ENCODE measurements around the gene ITIH6.
"Not testable (repeated sequence)": the region's sequence is repeated elsewhere in the genome, so short reads cannot be mapped to it uniquely, and the experiment has no call there.

The ITIH6 gene

DNA sequence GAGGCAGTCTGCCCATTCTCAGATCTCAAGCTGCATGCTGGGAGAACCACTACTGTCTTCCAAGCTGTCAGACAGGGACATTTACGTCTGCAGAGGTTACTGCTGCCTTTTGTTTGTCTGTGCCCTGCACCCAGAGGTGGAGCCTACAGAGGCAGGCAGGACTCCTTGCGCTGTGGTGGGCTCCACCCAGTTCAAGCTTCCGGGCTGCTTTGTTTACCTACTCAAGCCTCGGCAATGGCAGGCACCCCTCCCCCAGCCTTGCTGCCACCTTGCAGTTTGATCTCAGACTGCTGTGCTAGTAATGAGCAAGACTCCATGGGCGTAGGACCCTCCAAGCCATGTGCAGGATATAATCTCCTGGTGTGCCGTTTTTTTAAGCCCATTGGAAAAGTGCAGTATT is 59.5 kb downstream of the ITIH6 start:
- not testable (repeated sequence) for DNase-seq (ENCODE audit: insufficient read length, low spot score); FAIRE-seq

DNA sequence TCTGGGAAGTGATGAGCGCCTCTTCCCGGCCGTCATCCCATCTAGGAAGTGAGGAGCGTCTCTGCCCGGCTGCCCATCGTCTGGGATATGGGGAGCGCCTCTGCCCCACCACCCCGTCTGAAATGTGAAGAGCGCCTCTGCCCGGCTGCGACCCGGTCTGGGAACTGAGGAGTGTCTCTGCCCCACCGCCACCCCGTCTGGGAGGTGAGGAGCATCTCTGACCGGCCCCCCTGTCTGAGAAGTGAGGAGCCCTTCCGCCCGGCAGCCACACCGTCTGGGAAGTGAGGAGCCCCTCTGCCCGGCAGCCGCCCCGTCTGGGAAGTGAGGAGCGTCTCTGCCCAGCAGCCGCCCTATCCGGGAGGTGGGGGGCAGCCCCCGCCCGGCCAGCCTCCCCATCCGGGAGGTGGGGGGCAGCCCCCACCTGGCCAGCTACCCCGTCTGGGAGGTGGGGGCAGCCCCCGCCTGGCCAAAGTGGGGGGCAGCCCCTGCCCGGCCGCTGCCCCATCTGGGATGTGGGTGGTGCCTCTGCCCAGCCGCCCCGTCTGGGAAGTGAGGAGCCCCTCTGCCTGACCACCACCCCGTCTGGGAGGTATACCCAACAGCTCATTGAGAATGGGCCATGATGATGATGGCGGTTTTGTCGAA is 61.6 kb downstream of the ITIH6 start:
- DNase-seq (ENCODE audit: insufficient read length, low spot score); FAIRE-seq: not testable (repeated sequence)

DNA sequence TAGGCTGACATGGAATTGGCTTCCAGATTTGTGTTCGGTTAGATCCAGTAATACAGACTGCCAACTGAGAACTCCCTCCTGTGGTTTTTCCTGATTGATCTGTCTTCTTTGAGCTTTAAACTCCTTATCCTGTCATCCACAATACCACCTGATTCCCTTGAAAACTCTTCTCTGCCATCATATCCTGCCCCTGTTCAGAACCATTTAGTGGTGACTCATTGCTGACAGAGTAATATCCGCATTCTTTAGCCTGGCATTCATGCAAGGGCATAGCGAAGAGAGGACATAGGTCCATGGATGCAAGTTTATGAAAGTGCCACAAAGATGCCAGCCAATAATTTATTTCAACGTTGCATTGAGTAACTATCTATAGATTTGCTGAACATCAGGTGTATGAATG is 76.6 kb downstream of the ITIH6 start:
- DNase-seq (ENCODE audit: insufficient read length, low spot score) (no peak), FAIRE-seq (no peak)

DNA sequence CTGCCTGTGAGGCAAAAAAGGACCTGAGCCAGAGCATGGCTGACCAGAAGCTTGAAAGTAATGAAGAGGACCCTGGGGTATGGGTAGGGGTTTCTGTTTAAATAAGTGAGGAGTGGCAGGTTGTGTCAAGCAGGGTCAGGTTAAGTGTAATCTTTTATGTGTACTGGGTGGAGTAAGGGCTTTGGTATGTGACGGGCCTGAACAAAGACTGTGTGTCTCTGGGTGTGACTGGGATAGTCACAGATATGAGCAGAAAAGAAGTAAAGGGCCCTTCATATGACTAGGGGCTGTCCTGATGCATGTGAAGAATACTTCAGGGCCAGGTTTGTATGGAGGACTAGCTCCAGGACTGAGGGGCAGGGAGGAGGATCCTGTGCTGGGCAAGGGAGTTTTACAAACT is 82.4 kb downstream of the ITIH6 start:
- FAIRE-seq (no peak), DNase-seq (ENCODE audit: insufficient read length, low spot score) (no peak)

DNA sequence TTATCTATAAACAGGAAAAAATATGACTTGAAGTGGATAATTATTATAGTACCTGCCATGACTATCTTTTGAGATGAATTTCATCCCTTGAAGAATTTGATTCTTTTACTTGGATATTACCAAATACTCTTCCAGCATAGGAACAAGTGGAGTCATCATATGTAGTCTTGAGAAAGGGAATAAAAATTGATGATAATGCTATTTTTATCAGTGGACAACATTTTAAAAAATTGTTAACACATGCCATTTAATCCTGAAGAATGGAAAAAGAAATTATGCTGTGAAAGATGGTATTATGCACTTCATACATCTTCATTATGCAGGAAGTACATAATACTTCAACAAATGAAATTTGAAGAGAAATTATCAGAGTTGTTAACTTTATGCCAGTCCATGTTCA is 83.6 kb downstream of the ITIH6 start:
- FAIRE-seq (no peak), DNase-seq (ENCODE audit: insufficient read length, low spot score) (no peak)

DNA sequence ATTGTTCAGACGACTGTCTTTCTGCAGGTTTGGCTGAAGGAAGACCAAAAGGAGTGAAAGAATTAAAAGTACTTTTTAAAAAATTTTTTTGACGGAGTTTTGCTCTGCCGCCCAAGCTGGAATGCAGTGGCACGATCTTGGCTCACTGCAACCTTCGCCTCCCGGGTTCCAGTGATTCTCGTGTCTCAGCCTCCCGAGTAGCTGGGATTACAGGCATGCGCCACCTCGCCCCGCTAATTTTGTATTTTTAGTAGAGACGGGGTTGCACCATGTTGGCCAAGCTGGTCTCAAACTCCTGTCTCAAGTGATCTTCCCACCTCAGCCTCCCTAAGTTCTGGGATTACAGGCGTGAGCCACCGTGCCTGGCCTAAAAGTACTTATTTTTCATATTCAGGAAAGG is 86.3 kb downstream of the ITIH6 start:
- DNase-seq (ENCODE audit: insufficient read length, low spot score), result no peak
- no peak for FAIRE-seq

DNA sequence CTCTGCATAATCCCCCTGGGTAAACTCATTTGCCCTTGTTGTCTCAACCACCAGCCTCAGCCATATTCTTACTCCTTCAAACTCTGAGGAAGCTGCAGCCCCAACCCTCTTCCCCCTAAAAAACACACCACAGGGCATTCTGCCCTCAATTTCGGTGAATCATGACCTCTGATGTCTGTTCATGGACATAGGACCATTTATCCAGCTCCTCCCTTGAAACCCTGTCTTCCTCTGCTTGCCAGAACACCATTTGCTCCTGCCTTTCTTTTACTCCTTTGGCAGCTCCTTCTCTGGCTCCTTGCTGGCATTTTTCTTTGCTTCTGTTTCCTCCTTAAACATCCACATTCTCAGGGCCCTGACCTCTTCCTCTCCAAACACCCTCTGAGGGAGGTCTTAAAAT is 87.1 kb downstream of the ITIH6 start:
- no peak for FAIRE-seq

DNA sequence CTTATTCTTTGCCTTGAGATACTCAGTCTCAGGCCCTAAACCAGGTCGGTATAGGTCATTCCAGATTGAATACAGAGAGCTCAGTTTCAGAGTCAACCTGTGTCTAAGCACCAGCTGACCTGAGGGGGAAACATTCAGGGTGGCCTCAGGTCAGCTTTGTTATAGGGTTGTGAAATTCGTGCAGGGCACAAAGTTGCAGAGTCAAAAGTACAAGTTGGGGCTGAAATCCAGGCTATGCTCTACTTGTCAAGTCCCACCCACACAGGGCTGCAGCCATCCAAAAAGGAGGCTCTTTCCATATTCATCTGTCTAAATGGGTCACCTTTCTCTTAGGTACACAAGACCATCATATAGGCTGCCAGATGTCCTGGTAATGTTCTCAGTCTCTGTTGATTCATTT is 89.7 kb downstream of the ITIH6 start:
- no peak for FAIRE-seq
- no peak for DNase-seq (ENCODE audit: insufficient read length, low spot score)

More for the DNA sequence above, 87.1 kb downstream of the ITIH6 start:
- no peak for DNase-seq (ENCODE audit: insufficient read length, low spot score)
